ENCODE measurements around the gene LYRM7.

DNA sequence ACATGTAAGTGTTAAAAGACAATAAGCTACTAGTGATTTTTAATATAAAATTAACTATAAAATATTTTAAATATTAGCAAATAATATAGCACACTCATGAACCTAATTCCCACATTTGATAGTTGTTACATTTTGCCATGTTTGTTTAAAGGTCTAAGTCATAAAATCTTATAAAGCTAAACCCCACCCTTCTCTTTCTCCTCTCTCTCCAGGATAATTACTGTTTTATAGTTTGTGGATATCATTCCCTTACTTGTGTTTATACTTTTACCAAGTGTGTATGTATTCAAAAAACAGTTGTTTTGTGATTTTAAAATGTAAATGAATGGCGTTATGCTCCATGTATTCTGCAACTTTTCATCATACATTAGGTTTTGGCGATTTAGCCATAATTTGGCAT lies 34.2 kb downstream of the LYRM7 start:
- TF ChIP-seq POLR2A (IDR thresholded peaks at IDR 0.05) (no peak), POLR2AphosphoS5 (IDR thresholded peaks at IDR 0.05) (no peak)
